Right lobe of liver (tissue), 4 donors: ENCODE data around the gene INS.

Experiments
- POLR2A ChIP-seq: fragments of 450-650 bp; IDR thresholded peaks from one replicate; pipeline ENCODE4 v1.6.1; 2017; ENCODE audit warnings: antibody characterized with exemption, mild to moderate bottlenecking
- TF ChIP-seq, protein P1 (sequence below), 4 donors: fragments of 200-600 bp in 3 of 4; fragments of 450-650 bp in 1 of 4; IDR thresholded peaks; one replicate each; pipeline versions ENCODE4 v1.5.1 to v1.8.0; 2016 to 2022; ENCODE audit warnings: antibody characterized with exemption in 4 of 4, mild to moderate bottlenecking in 2 of 4
- donor health status: DM: no; HTN: no; CAD: no.
- donor health status: DM: no; HTN: no; CAD: no.
- donor health status: DM: no; HTN: yes; CAD: no.

DNA sequence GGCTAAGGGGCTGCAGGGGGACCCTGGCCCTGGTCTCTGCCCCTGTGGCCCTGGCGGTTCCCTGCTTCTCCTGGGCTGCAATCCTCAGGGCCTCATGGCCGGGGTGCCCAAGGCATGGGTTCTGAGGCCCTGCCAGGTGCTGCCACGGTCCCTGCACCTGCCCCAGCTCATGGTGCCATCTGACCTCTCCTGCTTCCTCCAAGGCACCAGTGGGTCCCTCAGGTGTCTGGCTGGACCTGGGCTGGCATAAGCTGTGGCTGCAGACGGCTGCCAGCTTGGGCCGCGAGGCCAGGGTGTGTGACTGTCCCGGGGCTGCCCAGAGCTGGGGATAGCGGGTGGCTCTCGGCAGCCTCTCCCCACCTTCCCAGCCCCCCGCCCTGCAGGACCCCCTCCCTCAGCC is 2.0 kb downstream of the INS start:
- TF ChIP-seq POLR2A: no peak
- TF ChIP-seq, protein P1, sequence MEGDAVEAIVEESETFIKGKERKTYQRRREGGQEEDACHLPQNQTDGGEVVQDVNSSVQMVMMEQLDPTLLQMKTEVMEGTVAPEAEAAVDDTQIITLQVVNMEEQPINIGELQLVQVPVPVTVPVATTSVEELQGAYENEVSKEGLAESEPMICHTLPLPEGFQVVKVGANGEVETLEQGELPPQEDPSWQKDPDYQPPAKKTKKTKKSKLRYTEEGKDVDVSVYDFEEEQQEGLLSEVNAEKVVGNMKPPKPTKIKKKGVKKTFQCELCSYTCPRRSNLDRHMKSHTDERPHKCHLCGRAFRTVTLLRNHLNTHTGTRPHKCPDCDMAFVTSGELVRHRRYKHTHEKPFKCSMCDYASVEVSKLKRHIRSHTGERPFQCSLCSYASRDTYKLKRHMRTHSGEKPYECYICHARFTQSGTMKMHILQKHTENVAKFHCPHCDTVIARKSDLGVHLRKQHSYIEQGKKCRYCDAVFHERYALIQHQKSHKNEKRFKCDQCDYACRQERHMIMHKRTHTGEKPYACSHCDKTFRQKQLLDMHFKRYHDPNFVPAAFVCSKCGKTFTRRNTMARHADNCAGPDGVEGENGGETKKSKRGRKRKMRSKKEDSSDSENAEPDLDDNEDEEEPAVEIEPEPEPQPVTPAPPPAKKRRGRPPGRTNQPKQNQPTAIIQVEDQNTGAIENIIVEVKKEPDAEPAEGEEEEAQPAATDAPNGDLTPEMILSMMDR (IDR thresholded peaks at IDR 0.05): no peak
